ENCODE results near the gene GLTPD2.

Gene GLTPD2

DNA sequence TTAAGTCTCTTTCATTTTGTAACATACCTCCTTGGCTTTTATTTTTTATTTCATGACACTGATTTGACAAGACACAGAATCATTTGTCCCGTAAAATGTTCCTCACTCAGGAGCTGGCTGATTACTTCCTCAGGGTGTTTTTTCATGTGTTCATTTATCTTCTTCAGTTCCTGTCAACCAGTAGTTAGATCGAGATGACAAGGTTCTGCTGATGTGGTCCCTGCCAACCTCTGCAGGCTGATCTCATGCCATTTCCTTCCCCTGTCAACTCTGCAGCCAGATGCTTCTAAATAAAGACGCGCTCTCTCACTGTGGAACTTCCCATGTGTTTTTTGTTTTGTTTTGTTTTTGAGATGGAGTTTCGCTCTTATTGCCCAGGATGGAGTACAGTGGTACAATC lies 40.9 kb upstream of the GLTPD2 start:
- H3K36me3 ChIP-seq (replicated peaks): no peaks in the 10 kb centered on the region
- peaks cover 14% of the 10 kb centered on the region for H3K27me3 ChIP-seq (replicated peaks)
- no peak overlapping the region for H3K4me3 ChIP-seq (ENCODE audit: low read depth, low read length)
- in situ Hi-C loops (cut with HindIII; ENCODE audit: low pct_ligation_motif_present, low sequenced_read_pairs): no loop called here
- no peak overlapping the region for H3K27ac ChIP-seq
- no peak for DNase-seq
- no peak for TF ChIP-seq CTCF (IDR thresholded peaks at IDR 0.05; ENCODE audit: low read depth, low read length, missing control alignments)

GRCh38 chr17:4748686-4749085 lies 40.1 kb upstream of the GLTPD2 start:
- Histone ChIP-seq H3K27me3 (replicated peaks) (peaks cover 15% of the 10 kb centered on the region), H3K36me3 (replicated peaks) (no peaks in the 10 kb centered on the region), H3K27ac (no peak overlapping the region), H3K4me3 (ENCODE audit: low read depth, low read length) (no peak overlapping the region)
- in situ Hi-C loops (cut with HindIII; ENCODE audit: low pct_ligation_motif_present, low sequenced_read_pairs): no loop called here
- DNase-seq: no peak
- TF ChIP-seq CTCF (IDR thresholded peaks at IDR 0.05; ENCODE audit: low read depth, low read length, missing control alignments): no peak

DNA sequence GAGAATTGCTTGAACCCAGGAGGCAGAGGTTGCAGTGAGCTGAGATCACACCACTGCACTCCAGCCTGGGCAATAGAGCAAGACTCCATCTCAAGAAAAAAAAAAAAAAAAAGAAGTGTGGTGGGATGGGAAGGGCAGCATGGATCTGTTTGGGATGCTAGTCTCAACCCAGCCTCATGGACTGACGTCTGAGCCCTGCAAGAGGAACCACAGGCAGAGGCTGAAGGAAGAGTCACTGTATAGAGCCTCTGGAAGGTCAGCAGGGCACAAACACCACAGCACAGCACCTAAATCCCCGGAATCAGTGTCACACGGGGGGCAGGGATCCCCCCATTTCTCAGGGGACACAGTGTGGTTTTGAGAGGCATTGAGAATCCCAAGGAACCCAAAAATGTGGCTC lies 38.2 kb upstream of the GLTPD2 start:
- no peak overlapping the region for H3K27ac ChIP-seq
- no peak for TF ChIP-seq CTCF (IDR thresholded peaks at IDR 0.05; ENCODE audit: low read depth, low read length, missing control alignments)
- in situ Hi-C loops (cut with HindIII; ENCODE audit: low pct_ligation_motif_present, low sequenced_read_pairs): no loop called here
- no peaks in the 10 kb centered on the region for H3K36me3 ChIP-seq (replicated peaks)
- no peak overlapping the region for H3K4me3 ChIP-seq (ENCODE audit: low read depth, low read length)
- H3K27me3 ChIP-seq (replicated peaks): peaks cover 8% of the 10 kb centered on the region
- DNase-seq: no peak

DNA sequence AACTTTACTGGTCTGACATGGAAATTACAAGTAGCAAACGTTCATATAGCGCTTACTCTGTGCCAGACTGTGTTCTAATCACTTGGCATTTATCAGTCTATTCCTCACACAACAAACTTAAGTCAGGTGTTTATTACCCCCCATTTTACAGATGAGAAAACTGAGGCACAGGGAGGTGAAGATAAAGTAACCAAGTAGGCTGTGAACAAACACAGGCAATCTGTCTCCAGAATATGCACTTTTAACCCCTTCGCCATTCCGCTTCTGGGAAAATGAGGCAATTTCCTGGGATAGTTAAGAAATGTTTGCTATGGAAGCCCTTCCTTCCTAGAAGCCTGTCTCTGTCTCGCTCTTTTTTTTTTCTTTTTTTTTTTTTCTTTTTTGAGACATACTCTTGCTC lies 36.8 kb upstream of the GLTPD2 start:
- in situ Hi-C loops (cut with HindIII; ENCODE audit: low pct_ligation_motif_present, low sequenced_read_pairs): no loop called here
- H3K27ac ChIP-seq: no peak overlapping the region

DNA sequence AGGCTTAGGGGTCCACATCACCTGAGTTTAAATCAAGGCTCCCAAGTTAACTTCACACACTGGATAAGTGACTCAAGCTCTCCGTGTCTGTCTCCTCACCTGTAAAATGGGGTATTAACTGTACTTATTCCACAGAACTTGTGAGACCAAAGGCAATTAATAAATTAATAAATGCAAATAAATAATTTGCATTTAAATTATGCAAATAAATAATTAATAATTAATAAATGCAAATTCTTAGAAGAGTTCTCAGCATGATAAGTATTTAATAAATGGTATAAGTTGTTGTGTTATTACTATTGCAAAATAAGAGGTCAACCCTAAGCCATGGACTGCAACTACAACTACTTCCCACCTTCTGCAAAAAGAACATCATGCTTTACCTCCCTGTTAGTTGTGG lies 35.4 kb upstream of the GLTPD2 start:
- Histone ChIP-seq H3K4me3 (ENCODE audit: low read depth, low read length) (no peak overlapping the region), H3K27ac (no peak overlapping the region), H3K27me3 (replicated peaks) (peaks cover 6% of the 10 kb centered on the region), H3K36me3 (replicated peaks) (no peaks in the 10 kb centered on the region)
- no peak for DNase-seq
- in situ Hi-C loops (cut with HindIII; ENCODE audit: low pct_ligation_motif_present, low sequenced_read_pairs): no loop called here
- TF ChIP-seq CTCF (IDR thresholded peaks at IDR 0.05; ENCODE audit: low read depth, low read length, missing control alignments): no peak

More for the DNA sequence above, 36.8 kb upstream of the GLTPD2 start:
- Histone ChIP-seq H3K36me3 (replicated peaks) (no peaks in the 10 kb centered on the region), H3K4me3 (ENCODE audit: low read depth, low read length) (no peak overlapping the region), H3K27me3 (replicated peaks) (peaks cover 4% of the 10 kb centered on the region)
- no peak for TF ChIP-seq CTCF (IDR thresholded peaks at IDR 0.05; ENCODE audit: low read depth, low read length, missing control alignments)
- no peak for DNase-seq

DNA sequence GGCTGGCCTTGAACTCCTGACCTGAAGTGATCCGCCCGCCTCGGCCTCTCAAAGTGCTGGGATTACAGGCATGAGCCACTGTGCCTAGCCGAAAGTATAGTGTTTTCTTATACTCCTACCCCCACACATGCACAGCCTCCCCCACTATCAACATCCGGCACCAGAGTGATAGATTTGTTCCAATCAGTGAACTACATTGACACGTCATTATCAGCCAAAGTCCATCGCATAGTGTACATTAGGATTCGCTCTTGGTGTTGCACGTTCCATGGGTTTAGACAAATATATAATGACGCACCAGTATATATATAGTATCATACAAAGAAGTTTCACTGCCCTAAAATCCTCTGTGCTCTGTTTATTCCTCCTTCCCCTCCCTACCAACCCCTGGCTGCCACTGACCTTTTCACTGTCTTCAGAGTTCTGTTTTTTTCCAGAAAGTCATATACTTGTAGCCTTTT lies 29.0 kb upstream of the GLTPD2 start:
- H3K27me3 ChIP-seq (replicated peaks): peaks cover 2% of the 10 kb centered on the region
- TF ChIP-seq CTCF (IDR thresholded peaks at IDR 0.05; ENCODE audit: low read depth, low read length, missing control alignments): no peak
- DNase-seq: no peak
- no peaks in the 10 kb centered on the region for H3K36me3 ChIP-seq (replicated peaks)
- H3K27ac ChIP-seq: no peak overlapping the region
- in situ Hi-C loops (cut with HindIII; ENCODE audit: low pct_ligation_motif_present, low sequenced_read_pairs): no loop called here
- H3K4me3 ChIP-seq (ENCODE audit: low read depth, low read length): no peak overlapping the region

Measured in brain microvascular endothelial cell (primary cell).